Nucleus accumbens (tissue), 56 donors: ENCODE data around the gene CFAP90.
A peak's percentile ranks its signal among the peaks of the same experiment; 100 is the strongest.

Source experiments
- DNase-seq, 56 donors: peaks; one replicate each; lab custom pipeline; 2025; lab: John Stamatoyannopoulos, UW

CFAP90 gene

GRCh38 chr5:7868773-7869473, 18.0 kb upstream of the CFAP90 start, which contains the start of the genes FASTKD3 and MTRR:
Gene FASTKD3 (minus strand): TSS chr5:7869031. CDS start chr5:7868083, 948 bp downstream.
Gene MTRR (plus strand): TSS chr5:7869148. CDS start chr5:7870795, 1,647 bp downstream.
- peak; percentile 61 to 97 (median 90) for DNase-seq

- no peak for DNase-seq
These were observed 17.5 kb upstream of the CFAP90 start for GRCh38 chr5:7868427-7868772.

DNA sequence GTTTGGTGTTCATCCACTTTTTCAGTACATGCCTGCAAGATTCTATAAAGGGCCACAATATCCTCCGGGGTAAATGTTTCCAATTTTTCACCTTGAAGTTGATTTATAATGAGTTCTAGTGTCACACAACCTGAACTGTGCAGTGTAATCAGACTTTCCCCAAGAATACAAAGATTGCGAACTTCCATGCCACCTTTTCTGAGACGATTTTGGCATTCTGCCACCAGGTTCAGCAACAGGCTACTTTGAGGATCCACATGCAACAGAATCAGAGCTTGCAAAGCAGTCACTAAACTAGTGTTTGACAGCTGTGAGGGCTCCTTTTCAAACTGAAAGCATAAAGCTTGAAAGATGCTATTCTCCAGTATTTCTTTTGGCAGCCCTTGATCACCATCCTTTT, 16.3 kb upstream of the CFAP90 start:
- no peak for DNase-seq

DNA sequence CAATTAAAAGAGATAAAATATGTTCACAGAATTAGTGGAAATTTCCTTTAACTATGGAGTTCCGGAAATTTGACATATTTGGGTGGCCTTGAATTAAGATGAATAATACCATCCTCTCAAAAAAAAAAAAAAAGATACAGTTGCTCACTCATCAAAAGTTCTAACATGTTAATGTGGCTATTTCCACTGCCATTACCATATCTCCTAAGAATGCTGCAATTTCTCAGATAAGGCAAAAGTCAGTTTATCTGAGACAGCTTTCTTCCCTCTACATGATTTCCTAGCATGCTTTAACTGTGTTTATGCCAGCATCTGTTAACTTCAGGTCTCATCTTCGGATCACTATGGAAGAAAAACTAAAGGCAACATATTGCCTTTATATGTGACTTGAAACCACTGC, 15.3 kb upstream of the CFAP90 start:
- no peak for DNase-seq

GRCh38 chr5:7857926-7858632, 7.1 kb upstream of the CFAP90 start:
- no peak for DNase-seq

DNA sequence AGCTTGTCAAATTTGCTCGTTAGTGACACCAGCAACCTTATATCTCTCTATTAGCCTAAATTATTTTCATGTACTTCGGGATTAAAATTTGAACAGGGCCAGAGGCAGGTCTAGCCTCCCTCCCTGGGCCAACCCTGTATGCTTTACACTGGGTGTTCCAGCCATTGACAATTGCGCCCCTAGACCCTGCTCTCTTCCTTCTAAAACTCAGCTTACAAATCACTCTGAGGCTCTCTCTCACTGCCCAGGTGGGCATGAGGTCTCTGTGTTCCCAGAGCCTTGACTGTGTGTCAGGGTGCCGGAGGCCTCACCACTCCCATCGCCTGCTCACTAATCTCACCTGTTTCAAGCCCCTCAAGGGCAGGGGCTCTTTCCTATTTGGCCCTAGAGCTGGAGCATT, 6.4 kb upstream of the CFAP90 start:
- no peak for DNase-seq

DNA sequence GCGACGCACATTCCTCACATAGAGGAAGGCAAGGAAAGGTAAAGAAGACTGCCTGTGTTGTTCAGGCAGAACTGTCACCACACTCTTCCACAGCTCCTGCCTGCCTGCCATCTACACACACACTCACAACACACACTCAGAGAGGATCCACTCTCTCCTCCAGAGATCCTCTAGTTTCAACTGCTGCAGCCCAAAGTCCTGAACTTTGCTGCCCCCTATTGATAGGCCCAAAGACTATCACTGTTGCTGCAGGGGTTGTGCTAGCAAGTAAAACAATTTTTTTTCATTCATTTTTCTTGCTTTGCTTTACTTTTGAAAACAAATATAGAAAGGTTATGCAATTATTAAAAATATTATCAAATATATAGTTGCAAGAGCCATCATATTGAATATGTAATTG, 5.9 kb upstream of the CFAP90 start:
- DNase-seq = peak in 31 of 56 donors; percentile 9 to 57 (median 29)

- DNase-seq = no peak
These were observed 4.7 kb upstream of the CFAP90 start for GRCh38 chr5:7855611-7856010.

- DNase-seq = no peak
These were observed 2.1 kb upstream of the CFAP90 start for GRCh38 chr5:7852988-7853387.

GRCh38 chr5:7852542-7852941, 1.6 kb upstream of the CFAP90 start:
- DNase-seq = no peak

DNA sequence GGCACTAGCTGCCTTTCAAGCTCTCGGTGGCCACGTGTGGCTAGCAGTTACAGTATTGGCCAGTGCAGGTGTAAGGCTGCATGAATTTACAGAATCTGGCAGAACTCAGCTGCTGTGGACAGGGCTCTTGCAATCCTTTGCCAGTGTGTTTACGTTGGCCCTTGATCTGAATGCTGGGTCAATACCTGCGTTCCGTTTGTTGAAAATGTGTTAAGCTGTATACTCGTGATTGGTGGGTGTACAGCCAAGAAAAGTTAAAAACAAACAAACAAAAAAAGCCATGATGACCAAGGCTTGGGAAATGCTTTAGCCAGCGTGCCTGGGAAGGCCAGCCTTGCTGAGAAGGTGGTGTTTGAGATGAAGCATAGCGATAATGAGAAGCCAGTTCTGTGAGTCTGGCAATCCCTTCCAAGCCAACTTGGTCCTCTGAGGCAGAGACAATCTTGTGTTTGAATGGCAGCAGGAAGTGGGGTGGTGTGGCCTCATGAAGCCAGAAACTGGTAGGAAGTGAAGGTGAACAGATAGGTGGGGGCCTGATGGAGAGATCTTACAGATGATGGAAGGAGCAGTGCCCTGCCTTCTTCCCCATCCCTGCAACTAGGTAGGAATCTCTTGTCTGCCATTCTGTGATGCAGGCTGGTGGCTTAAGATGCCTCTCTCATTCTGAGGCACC, 820 bp upstream of the CFAP90 start:
- no peak for DNase-seq

DNA sequence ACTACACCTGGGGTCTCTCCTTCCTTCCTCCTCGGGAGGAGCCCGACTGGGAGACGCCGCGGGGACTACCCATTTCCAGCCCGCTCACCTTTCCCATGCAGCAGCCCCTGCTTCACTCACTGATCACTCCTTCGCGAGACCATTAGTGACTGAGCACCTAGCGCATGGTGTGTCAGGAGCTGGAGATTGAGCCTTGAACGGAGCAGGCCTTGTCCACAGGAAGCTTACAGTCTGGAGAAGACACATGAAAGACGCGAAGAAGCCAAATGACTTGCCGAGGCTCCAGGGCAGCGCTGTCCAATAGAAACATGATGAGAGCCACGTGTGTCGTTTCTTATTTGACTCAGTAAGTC, 283 bp upstream of the CFAP90 start:
- no peak for DNase-seq

- DNase-seq = peak in 16 of 56 donors; percentile 7 to 77 (median 24)
These were observed 1.1 kb downstream of the CFAP90 start for GRCh38 chr5:7849681-7850394.

DNA sequence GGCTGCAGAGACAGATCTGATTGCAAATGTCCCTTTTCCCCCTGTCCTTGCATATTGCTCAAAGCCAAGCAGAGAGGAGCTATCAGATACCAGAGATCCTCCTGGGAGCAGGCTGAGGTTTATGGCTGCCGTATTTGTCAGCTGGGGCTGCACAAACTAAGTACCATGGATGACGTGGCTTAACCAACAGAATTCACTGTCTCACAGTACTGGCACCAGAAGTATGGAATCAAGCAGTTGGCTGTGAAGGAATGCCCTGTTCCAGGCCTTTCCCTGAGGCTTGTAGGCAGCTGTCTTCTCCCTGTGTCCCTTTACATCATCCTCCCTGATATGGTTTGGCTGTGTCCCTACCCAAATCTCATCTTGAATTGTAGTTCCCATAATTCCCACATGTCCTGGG, 2.6 kb downstream of the CFAP90 start:
- DNase-seq = no peak

GRCh38 chr5:7846327-7846726, 4.6 kb downstream of the CFAP90 start:
- no peak for DNase-seq

DNA sequence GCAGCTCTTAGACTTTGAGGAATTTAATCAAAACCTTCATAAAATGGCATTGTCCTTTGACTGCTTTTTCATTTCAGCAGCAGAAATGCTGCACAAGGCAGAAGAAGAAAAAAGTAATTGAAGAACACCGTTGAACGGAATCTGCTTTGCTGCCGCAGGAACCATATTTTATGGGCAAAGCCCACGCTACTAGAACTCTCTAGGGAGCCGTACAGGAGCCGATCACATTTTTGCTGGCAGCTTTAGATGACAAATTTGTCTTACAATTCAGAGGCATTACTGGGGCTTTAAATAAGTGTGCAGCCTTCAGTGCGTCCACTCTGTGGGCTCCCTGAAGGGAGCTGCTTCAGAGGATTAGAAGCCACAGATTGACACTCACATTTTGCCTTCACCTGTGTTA, 5.4 kb downstream of the CFAP90 start:
- DNase-seq = no peak

DNA sequence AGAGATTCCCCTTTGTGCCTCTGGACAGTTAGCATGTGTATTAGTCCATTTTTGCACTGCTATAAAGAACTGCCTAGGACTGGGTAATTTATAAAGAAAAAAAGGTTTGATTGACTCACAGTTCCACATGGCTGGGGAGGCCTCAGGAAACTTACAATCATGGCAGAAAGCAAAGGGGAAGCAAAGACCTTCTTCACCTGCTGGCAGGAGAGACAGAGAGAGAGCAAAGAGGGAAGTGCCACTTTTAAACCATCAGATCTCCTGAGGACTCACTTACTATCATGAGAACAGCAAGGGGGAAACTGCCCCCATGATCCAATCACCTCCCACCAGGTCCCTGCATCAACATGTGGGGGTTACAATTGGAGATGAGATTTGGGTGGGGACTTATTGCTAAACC, 6.0 kb downstream of the CFAP90 start:
- DNase-seq = no peak

GRCh38 chr5:7842531-7842930, 8.4 kb downstream of the CFAP90 start:
- no peak for DNase-seq

- no peak for DNase-seq
These were observed 13.5 kb downstream of the CFAP90 start for GRCh38 chr5:7837403-7837802.

DNA sequence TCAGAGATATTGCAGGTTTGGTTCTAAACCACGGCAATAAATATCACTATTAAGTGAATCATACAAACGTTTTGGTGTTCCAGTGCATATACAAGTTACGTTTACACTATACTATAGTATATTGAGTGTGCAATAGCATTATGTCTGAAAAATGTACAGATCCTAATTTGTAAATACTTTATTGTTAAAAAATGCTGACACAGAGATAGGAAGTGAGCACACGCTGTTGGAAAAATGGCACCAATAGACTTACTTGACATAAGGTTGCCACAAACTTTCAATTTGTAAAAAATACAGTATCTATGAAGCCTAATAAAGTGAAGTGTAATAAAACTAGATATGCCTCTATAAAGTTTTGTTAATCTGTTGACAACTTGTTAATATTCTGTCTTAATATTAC, 16.0 kb downstream of the CFAP90 start:
- DNase-seq = no peak

- no peak for DNase-seq
These were observed 22.7 kb downstream of the CFAP90 start for GRCh38 chr5:7828269-7828668.
